Measurements from ENCODE around the gene TCEA2. TPM values are rescaled to one million over a fixed set of nuclear protein-coding genes. Genes with fewer than 3 reads are reported as not detected.
A peak's percentile ranks its signal among the peaks of the same experiment; 100 is the strongest.

Gene TCEA2
- total and polyA plus RNA-seq, 2 of the 13 experiments (the other 11 are each of a cell fraction or from before 2014, with no cell fraction given), result 28.1 to 33.7 TPM

DNA sequence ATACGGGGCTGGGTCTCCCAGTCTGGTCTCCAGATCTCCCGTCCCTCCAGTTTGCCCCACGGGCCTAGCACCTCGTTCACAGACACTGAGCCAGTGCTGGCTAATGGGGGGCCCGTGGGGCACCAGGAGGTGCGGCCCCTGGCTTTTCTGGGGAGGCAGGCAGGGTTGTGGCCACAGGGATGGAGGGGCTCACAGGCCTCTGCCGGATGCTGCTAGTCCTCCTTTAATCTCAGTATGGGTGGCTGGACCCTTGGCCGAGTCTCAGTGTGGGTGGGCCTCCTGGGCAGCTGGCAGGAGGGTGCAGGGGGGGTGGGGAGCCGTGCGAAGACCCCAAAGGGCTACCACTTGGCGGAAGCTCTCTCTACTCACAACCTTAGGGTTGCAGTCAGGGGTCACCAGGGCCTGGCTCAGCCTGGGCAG lies 12.0 kb upstream of the TCEA2 start (continued):
- TF ChIP-seq, protein P1, sequence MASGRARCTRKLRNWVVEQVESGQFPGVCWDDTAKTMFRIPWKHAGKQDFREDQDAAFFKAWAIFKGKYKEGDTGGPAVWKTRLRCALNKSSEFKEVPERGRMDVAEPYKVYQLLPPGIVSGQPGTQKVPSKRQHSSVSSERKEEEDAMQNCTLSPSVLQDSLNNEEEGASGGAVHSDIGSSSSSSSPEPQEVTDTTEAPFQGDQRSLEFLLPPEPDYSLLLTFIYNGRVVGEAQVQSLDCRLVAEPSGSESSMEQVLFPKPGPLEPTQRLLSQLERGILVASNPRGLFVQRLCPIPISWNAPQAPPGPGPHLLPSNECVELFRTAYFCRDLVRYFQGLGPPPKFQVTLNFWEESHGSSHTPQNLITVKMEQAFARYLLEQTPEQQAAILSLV (CRISPR knock-in tag; IDR thresholded peaks at IDR 0.05; ENCODE audit: borderline replicate concordance), result no peak
- TF ChIP-seq ZSCAN22 (CRISPR knock-in tag; IDR thresholded peaks at IDR 0.05) (no peak), SAP130 (CRISPR knock-in tag; IDR thresholded peaks at IDR 0.05; ENCODE audit: low read depth) (no peak), MEF2D (CRISPR knock-in tag; IDR thresholded peaks at IDR 0.05) (no peak), HOXA9 (CRISPR knock-in tag; IDR thresholded peaks at IDR 0.05; ENCODE audit: borderline replicate concordance) (0 out of 2 replicates have a peak, but pooled peaks have one; percentile 54), SMARCC2 (IDR thresholded peaks at IDR 0.05) (no peak), MTF1 (CRISPR knock-in tag; IDR thresholded peaks at IDR 0.05) (no peak), KLF16 (CRISPR knock-in tag; IDR thresholded peaks at IDR 0.05) (no peak), TSC22D2 (CRISPR knock-in tag; IDR thresholded peaks at IDR 0.05; ENCODE audit: borderline replicate concordance) (no peak), JUNB (CRISPR knock-in tag; IDR thresholded peaks at IDR 0.05; ENCODE audit: borderline replicate concordance) (no peak), MYNN (CRISPR knock-in tag; IDR thresholded peaks at IDR 0.05; ENCODE audit: low read depth) (peak; percentile 19; the same call in 1 of the 2 replicates), IKZF4 (CRISPR knock-in tag; IDR thresholded peaks at IDR 0.05; ENCODE audit: borderline replicate concordance, low read depth, not compliant biosample characterization) (no peak)
- TF ChIP-seq, protein P2, sequence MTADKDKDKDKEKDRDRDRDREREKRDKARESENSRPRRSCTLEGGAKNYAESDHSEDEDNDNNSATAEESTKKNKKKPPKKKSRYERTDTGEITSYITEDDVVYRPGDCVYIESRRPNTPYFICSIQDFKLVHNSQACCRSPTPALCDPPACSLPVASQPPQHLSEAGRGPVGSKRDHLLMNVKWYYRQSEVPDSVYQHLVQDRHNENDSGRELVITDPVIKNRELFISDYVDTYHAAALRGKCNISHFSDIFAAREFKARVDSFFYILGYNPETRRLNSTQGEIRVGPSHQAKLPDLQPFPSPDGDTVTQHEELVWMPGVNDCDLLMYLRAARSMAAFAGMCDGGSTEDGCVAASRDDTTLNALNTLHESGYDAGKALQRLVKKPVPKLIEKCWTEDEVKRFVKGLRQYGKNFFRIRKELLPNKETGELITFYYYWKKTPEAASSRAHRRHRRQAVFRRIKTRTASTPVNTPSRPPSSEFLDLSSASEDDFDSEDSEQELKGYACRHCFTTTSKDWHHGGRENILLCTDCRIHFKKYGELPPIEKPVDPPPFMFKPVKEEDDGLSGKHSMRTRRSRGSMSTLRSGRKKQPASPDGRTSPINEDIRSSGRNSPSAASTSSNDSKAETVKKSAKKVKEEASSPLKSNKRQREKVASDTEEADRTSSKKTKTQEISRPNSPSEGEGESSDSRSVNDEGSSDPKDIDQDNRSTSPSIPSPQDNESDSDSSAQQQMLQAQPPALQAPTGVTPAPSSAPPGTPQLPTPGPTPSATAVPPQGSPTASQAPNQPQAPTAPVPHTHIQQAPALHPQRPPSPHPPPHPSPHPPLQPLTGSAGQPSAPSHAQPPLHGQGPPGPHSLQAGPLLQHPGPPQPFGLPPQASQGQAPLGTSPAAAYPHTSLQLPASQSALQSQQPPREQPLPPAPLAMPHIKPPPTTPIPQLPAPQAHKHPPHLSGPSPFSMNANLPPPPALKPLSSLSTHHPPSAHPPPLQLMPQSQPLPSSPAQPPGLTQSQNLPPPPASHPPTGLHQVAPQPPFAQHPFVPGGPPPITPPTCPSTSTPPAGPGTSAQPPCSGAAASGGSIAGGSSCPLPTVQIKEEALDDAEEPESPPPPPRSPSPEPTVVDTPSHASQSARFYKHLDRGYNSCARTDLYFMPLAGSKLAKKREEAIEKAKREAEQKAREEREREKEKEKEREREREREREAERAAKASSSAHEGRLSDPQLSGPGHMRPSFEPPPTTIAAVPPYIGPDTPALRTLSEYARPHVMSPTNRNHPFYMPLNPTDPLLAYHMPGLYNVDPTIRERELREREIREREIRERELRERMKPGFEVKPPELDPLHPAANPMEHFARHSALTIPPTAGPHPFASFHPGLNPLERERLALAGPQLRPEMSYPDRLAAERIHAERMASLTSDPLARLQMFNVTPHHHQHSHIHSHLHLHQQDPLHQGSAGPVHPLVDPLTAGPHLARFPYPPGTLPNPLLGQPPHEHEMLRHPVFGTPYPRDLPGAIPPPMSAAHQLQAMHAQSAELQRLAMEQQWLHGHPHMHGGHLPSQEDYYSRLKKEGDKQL (CRISPR knock-in tag; IDR thresholded peaks at IDR 0.05; ENCODE audit: low read depth), result no peak
- TF ChIP-seq, protein P3, sequence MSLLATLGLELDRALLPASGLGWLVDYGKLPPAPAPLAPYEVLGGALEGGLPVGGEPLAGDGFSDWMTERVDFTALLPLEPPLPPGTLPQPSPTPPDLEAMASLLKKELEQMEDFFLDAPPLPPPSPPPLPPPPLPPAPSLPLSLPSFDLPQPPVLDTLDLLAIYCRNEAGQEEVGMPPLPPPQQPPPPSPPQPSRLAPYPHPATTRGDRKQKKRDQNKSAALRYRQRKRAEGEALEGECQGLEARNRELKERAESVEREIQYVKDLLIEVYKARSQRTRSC (CRISPR knock-in tag; IDR thresholded peaks at IDR 0.05; ENCODE audit: low read depth), result no peak
- TF ChIP-seq, protein P4, sequence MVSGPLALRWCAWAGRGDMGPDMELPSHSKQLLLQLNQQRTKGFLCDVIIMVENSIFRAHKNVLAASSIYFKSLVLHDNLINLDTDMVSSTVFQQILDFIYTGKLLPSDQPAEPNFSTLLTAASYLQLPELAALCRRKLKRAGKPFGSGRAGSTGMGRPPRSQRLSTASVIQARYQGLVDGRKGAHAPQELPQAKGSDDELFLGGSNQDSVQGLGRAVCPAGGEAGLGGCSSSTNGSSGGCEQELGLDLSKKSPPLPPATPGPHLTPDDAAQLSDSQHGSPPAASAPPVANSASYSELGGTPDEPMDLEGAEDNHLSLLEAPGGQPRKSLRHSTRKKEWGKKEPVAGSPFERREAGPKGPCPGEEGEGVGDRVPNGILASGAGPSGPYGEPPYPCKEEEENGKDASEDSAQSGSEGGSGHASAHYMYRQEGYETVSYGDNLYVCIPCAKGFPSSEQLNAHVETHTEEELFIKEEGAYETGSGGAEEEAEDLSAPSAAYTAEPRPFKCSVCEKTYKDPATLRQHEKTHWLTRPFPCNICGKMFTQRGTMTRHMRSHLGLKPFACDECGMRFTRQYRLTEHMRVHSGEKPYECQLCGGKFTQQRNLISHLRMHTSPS (CRISPR knock-in tag; IDR thresholded peaks at IDR 0.05; ENCODE audit: low read depth), result 0 out of 2 replicates have a peak, but pooled peaks have one; percentile 10
